HEK293T (cell line): Measurements from ENCODE around the gene TCF3.
"Not testable (repeated sequence)": the region's sequence is repeated elsewhere in the genome, so short reads cannot be mapped to it uniquely, and the experiment has no call there.

Experiments used
- CTCF ChIA-PET: fragments of 350-600 bp; formaldehyde crosslinking; extraction: SDS; loops from one replicate; lab custom pipeline; 2021; ENCODE audit warnings: antibody characterized with exemption, inconsistent platforms; lab: Yijun Ruan, JAX
- POLR2A ChIA-PET: fragments of 350-600 bp; formaldehyde crosslinking; extraction: SDS; loops from one replicate; lab custom pipeline; 2020; ENCODE audit warnings: antibody characterized with exemption, inconsistent platforms; lab: Yijun Ruan, JAX
- DNase-seq: peaks from one replicate; pipeline ENCODE4 v3.0.0; 2012; ENCODE audit warnings: mixed read lengths; ENCODE audit errors: extremely low spot score
- ARNT ChIP-seq: fragments of 450-650 bp; IDR thresholded peaks from 2 replicates; pipeline ENCODE4 v1.6.1; 2017; ENCODE audit warnings: mild to moderate bottlenecking
- BHLHE40 ChIP-seq: fragments of 450-650 bp; IDR thresholded peaks from 2 replicates; pipeline ENCODE4 v1.6.1; 2016; ENCODE audit warnings: mild to moderate bottlenecking, moderate library complexity, borderline replicate concordance
- CTBP1 ChIP-seq: fragments of 450-650 bp; IDR thresholded peaks from 2 replicates; pipeline ENCODE4 v1.6.1; 2016; ENCODE audit warnings: borderline replicate concordance
- ELF4 ChIP-seq: fragments of 450-650 bp; IDR thresholded peaks from 2 replicates; pipeline ENCODE4 v1.6.1; 2017; ENCODE audit warnings: antibody characterized with exemption
- FOXA1 ChIP-seq: fragments of 450-650 bp; IDR thresholded peaks from 2 replicates; pipeline ENCODE4 v1.6.1; 2016; ENCODE audit warnings: mild to moderate bottlenecking
- FOXK2 ChIP-seq: fragments of 450-650 bp; IDR thresholded peaks from 2 replicates; pipeline ENCODE4 v1.6.1; 2016; ENCODE audit warnings: mild to moderate bottlenecking
- FOXM1 ChIP-seq: fragments of 450-650 bp; IDR thresholded peaks from 2 replicates; pipeline ENCODE4 v1.6.1; 2017; ENCODE audit warnings: mild to moderate bottlenecking, borderline replicate concordance
- HDGF ChIP-seq: fragments of 450-650 bp; IDR thresholded peaks from 2 replicates; pipeline ENCODE4 v1.6.1; 2017; ENCODE audit warnings: antibody characterized with exemption, borderline replicate concordance
- L3MBTL2 ChIP-seq: fragments of 450-650 bp; conservative IDR thresholded peaks from 2 replicates; pipeline ENCODE4 v1.6.1; 2016; ENCODE audit warnings: mild to moderate bottlenecking
- LEF1 ChIP-seq: fragments of 450-650 bp; IDR thresholded peaks from 2 replicates; pipeline ENCODE4 v1.6.1; 2017; ENCODE audit warnings: mild to moderate bottlenecking, borderline replicate concordance
- NFRKB ChIP-seq: fragments of 450-650 bp; IDR thresholded peaks from 2 replicates; pipeline ENCODE4 v1.6.1; 2016; ENCODE audit warnings: mild to moderate bottlenecking, moderate library complexity
- SP1 ChIP-seq: fragments of 450-650 bp; IDR thresholded peaks from 2 replicates; pipeline ENCODE4 v1.6.1; 2017
- SUZ12 ChIP-seq: fragments of 450-650 bp; IDR thresholded peaks from 2 replicates; pipeline ENCODE4 v1.6.1; 2016; ENCODE audit warnings: mild to moderate bottlenecking
- TARDBP ChIP-seq: fragments of 450-650 bp; IDR thresholded peaks from 2 replicates; pipeline ENCODE4 v1.6.1; 2016
- ZNF384 ChIP-seq: fragments of 450-650 bp; IDR thresholded peaks from 2 replicates; pipeline ENCODE4 v1.6.1; 2016
- TF ChIP-seq, protein P1 (sequence below): fragments of 450-650 bp; IDR thresholded peaks from 2 replicates; pipeline ENCODE4 v1.6.1; 2016

The TCF3 gene

GRCh38 chr19:1691589-1692290 lies 39.3 kb upstream of the TCF3 start:
- POLR2A ChIA-PET, result no interaction called here
- no peak for TF ChIP-seq ZNF384
- no peak for DNase-seq
- CTCF ChIA-PET, result no interaction called here

- TF ChIP-seq FOXM1 (no peak), SP1 (peak; percentile 33; the same call in 1 of the 2 replicates)
- ChIA-PET CTCF (no interaction called here), POLR2A (no interaction called here)
- DNase-seq, result peak; percentile 83
Observed at GRCh38 chr19:1690699-1691307, 38.4 kb upstream of the TCF3 start.

- CTCF ChIA-PET, POLR2A ChIA-PET: not testable (repeated sequence)
Observed at GRCh38 chr19:1685785-1686184, 33.4 kb upstream of the TCF3 start.

GRCh38 chr19:1685046-1685445 lies 32.6 kb upstream of the TCF3 start:
- ChIA-PET CTCF (no interaction called here), POLR2A (no interaction called here)
- no peak for DNase-seq
- TF ChIP-seq FOXM1 (no peak), HDGF (no peak), SUZ12 (no peak), ZNF384 (no peak), FOXA1 (no peak), LEF1 (no peak)

More at GRCh38 chr19:1685785-1686184, 33.4 kb upstream of the TCF3 start:
- not testable (repeated sequence) for DNase-seq

- ChIA-PET CTCF (no interaction called here), POLR2A (no interaction called here)
- TF ChIP-seq ELF4 (no peak), ZNF384 (no peak), TARDBP (no peak), ARNT (no peak), FOXM1 (no peak), SUZ12 (no peak), BHLHE40 (no peak), CTBP1 (no peak), FOXK2 (no peak), SP1 (no peak), FOXA1 (no peak), L3MBTL2 (no peak), LEF1 (no peak), HDGF (no peak), NFRKB (no peak)
- TF ChIP-seq, protein P1, sequence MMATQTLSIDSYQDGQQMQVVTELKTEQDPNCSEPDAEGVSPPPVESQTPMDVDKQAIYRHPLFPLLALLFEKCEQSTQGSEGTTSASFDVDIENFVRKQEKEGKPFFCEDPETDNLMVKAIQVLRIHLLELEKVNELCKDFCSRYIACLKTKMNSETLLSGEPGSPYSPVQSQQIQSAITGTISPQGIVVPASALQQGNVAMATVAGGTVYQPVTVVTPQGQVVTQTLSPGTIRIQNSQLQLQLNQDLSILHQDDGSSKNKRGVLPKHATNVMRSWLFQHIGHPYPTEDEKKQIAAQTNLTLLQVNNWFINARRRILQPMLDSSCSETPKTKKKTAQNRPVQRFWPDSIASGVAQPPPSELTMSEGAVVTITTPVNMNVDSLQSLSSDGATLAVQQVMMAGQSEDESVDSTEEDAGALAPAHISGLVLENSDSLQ, result no peak
- no peak for DNase-seq
Observed at GRCh38 chr19:1684573-1684912, 32.1 kb upstream of the TCF3 start.

DNA sequence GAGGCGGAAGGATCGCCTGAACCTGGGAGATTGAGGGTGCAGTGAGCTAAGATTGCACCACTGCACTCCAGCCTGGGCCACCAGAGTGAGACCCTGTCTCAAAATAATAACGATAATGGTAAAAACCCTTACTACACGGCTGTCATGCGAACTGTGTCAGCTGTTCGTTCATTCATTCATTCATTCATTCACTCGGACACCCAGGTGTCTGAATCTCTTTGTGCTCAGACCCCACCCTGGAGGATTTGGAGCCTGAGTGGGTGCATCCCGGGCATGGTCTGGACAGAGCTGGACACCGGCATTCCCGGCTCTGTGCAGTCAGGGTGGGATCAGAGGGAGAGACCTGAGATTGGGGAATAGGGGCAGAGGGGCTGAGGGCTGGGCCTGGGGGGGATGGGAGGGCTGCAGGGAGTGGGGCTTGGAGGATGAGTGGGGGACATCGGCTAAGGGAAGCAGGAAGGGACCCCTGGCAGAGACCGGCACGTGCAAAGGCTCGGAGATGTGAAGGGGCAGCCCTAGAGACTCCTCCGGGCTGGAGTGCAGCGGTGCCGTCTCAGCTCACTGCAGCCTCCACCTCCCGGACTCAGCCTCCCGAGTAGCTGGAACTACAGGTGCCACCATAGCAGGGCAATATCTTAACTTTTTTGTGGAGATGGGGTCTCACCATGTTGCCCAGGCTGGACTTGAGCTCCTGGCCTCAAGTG lies 31.6 kb upstream of the TCF3 start:
- TF ChIP-seq L3MBTL2 (no peak), LEF1 (no peak), SUZ12 (no peak)
- TF ChIP-seq, protein P1, result no peak
- ChIA-PET CTCF (no interaction called here), POLR2A (no interaction called here)
- no peak for DNase-seq

DNA sequence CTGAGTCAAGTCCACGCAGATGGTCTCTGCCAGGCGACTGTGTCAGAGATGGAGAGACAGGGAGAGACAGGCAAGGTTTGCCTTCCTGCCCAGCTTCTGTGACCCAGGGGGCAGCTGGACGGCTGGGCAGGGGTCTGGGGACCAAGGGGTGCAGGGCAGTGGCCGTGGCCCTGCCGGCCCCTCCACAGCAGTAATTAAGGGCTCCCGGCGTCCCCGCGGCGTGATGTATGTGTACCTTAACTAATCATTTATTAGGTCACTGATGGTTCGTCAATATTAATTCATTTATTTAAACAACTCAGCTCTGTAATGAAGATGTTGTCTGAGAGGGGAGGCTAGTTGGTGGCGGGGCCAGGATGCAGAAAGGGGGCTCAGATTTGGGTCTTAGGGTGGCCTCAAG lies 28.6 kb upstream of the TCF3 start:
- TF ChIP-seq L3MBTL2 (no peak), CTBP1 (no peak)
- CTCF ChIA-PET, result interaction anchor here (1.7 kb wide), 1 partner anchor 8 kb away, joined by 6 read pairs; no protein-coding TSS in a partner anchor
- DNase-seq, result no peak
- POLR2A ChIA-PET, result no interaction called here

- TF ChIP-seq FOXK2, result no peak
- no peak for TF ChIP-seq NFRKB
- TF ChIP-seq ZNF384, result no peak
- no peak for TF ChIP-seq FOXA1
- no peak for TF ChIP-seq ARNT
- no peak for TF ChIP-seq SUZ12
- TF ChIP-seq BHLHE40, result no peak
- TF ChIP-seq ELF4, result no peak
- TF ChIP-seq TARDBP, result no peak
- no peak for TF ChIP-seq LEF1
- no peak for TF ChIP-seq SP1
- no peak for TF ChIP-seq FOXM1
- no peak for TF ChIP-seq CTBP1
- no peak for TF ChIP-seq HDGF
- no peak for TF ChIP-seq L3MBTL2
- TF ChIP-seq, protein P1, result no peak
- ChIA-PET CTCF (no interaction called here), POLR2A (no interaction called here)
- no peak for DNase-seq
Observed at GRCh38 chr19:1678073-1678472, 25.7 kb upstream of the TCF3 start.
